Activated naive CD8-positive, alpha-beta T cell treated with anti-CD3 and anti-CD28 coated beads for 36 hours (primary cell): ENCODE data around the gene SNRNP25. TPM values are rescaled to one million over a fixed set of nuclear protein-coding genes. Genes with fewer than 3 reads are reported as not detected.
A peak's percentile ranks its signal among the peaks of the same experiment; 100 is the strongest.
"Not testable (repeated sequence)": the region's sequence is repeated elsewhere in the genome, so short reads cannot be mapped to it uniquely, and the experiment has no call there.

ENCODE experiments used
- DNase-seq: peaks from one replicate; pipeline ENCODE4 v3.0.0; 2021
- H3K27ac Mint-ChIP-seq: one replicate; pipeline ENCODE4 v1.8.0; 2022; ENCODE audit warnings: mild to moderate bottlenecking, moderate library complexity, mixed read lengths
- H3K27me3 Mint-ChIP-seq: one replicate; pipeline ENCODE4 v1.8.0; 2022; ENCODE audit warnings: mild to moderate bottlenecking, mixed read lengths
- H3K36me3 Mint-ChIP-seq: one replicate; pipeline ENCODE4 v1.8.0; 2021; ENCODE audit warnings: mild to moderate bottlenecking, mixed read lengths
- H3K4me1 Mint-ChIP-seq: one replicate; pipeline ENCODE4 v1.8.0; 2021; ENCODE audit warnings: mixed read lengths
- H3K4me3 Mint-ChIP-seq: one replicate; pipeline ENCODE4 v1.8.0; 2022; ENCODE audit warnings: mild to moderate bottlenecking, moderate library complexity, mixed read lengths
- H3K9me3 Mint-ChIP-seq: one replicate; pipeline ENCODE4 v1.8.0; 2022; ENCODE audit warnings: mixed read lengths
- total RNA-seq, 2 experiments: library from RNA; stranded (reverse); gene quantifications; one replicate each; pipeline ENCODE4 v1.2.3, GENCODE V29; 2021

The SNRNP25 gene
- 100 to 1,000 TPM in 1 of 2 experiments, 10 to 100 TPM in 1; 98.4 to 103 TPM for total RNA-seq

GRCh38 chr16:53346-54236 lies at the start of gene SNRNP25, which contains the start of gene POLR3K:
Gene SNRNP25 (plus strand): TSS chr16:53828. CDS start chr16:54017, 189 bp downstream.
Gene POLR3K (minus strand): TSS chr16:53608. CDS start chr16:53586, 22 bp downstream.
- peak; percentile 98 for DNase-seq
- Mint-ChIP-seq H3K4me3 (peak within 1 kb of the TSS; percentile 92), H3K9me3 (no peaks in the 10 kb centered on the region), H3K4me1 (peaks cover 26% of the 10 kb centered on the region), H3K36me3 (peaks cover 32% of the 10 kb centered on the region), H3K27me3 (no peaks in the 10 kb centered on the region), H3K27ac (peak within 1 kb of the TSS; percentile 94)

GRCh38 chr16:9903-10665 lies 43.5 kb upstream of the SNRNP25 start:
- no peaks in the 10 kb centered on the region for H3K4me1 Mint-ChIP-seq
- no peaks in the 10 kb centered on the region for H3K27me3 Mint-ChIP-seq
- no peaks in the 10 kb centered on the region for H3K36me3 Mint-ChIP-seq
- H3K27ac Mint-ChIP-seq: no peak overlapping the region
- no peaks in the 10 kb centered on the region for H3K9me3 Mint-ChIP-seq
- DNase-seq: no peak
- peak overlapping the region; percentile 71 for H3K4me3 Mint-ChIP-seq

GRCh38 chr16:10772-11171 lies 42.9 kb upstream of the SNRNP25 start:
- H3K4me3 Mint-ChIP-seq, H3K27ac Mint-ChIP-seq, H3K9me3 Mint-ChIP-seq, H3K27me3 Mint-ChIP-seq, H3K4me1 Mint-ChIP-seq, H3K36me3 Mint-ChIP-seq: not testable (repeated sequence)
- DNase-seq: peak; percentile 84

- H3K4me1 Mint-ChIP-seq, H3K27ac Mint-ChIP-seq, H3K36me3 Mint-ChIP-seq, DNase-seq, H3K9me3 Mint-ChIP-seq, H3K4me3 Mint-ChIP-seq, H3K27me3 Mint-ChIP-seq: not testable (repeated sequence)
Observed at GRCh38 chr16:17062-17765, 36.4 kb upstream of the SNRNP25 start.

GRCh38 chr16:20886-21285 lies 32.7 kb upstream of the SNRNP25 start:
- DNase-seq, H3K27ac Mint-ChIP-seq, H3K4me3 Mint-ChIP-seq, H3K27me3 Mint-ChIP-seq, H3K4me1 Mint-ChIP-seq, H3K9me3 Mint-ChIP-seq, H3K36me3 Mint-ChIP-seq: not testable (repeated sequence)

- H3K27me3 Mint-ChIP-seq, DNase-seq, H3K27ac Mint-ChIP-seq, H3K4me1 Mint-ChIP-seq, H3K9me3 Mint-ChIP-seq, H3K36me3 Mint-ChIP-seq, H3K4me3 Mint-ChIP-seq: not testable (repeated sequence)
Observed at GRCh38 chr16:24151-24550, 29.5 kb upstream of the SNRNP25 start.

- not testable (repeated sequence) for H3K4me3 Mint-ChIP-seq, DNase-seq, H3K27ac Mint-ChIP-seq
Observed at GRCh38 chr16:25926-26348, 27.7 kb upstream of the SNRNP25 start.

GRCh38 chr16:30627-31026 lies 23.0 kb upstream of the SNRNP25 start:
- not testable (repeated sequence) for DNase-seq, H3K36me3 Mint-ChIP-seq, H3K9me3 Mint-ChIP-seq, H3K4me3 Mint-ChIP-seq, H3K4me1 Mint-ChIP-seq, H3K27me3 Mint-ChIP-seq, H3K27ac Mint-ChIP-seq

More at GRCh38 chr16:25926-26348, 27.7 kb upstream of the SNRNP25 start:
- not testable (repeated sequence) for H3K36me3 Mint-ChIP-seq, H3K4me1 Mint-ChIP-seq, H3K27me3 Mint-ChIP-seq, H3K9me3 Mint-ChIP-seq

- H3K9me3 Mint-ChIP-seq, H3K27ac Mint-ChIP-seq, H3K4me1 Mint-ChIP-seq: not testable (repeated sequence)
Observed at GRCh38 chr16:33154-33876, 20.3 kb upstream of the SNRNP25 start.

GRCh38 chr16:33877-34647 lies 19.6 kb upstream of the SNRNP25 start:
- H3K4me1 Mint-ChIP-seq: peaks cover 12% of the 10 kb centered on the region
- H3K27ac Mint-ChIP-seq: no peak overlapping the region
- H3K9me3 Mint-ChIP-seq: no peaks in the 10 kb centered on the region
- H3K27me3 Mint-ChIP-seq: no peaks in the 10 kb centered on the region
- no peaks in the 10 kb centered on the region for H3K36me3 Mint-ChIP-seq
- H3K4me3 Mint-ChIP-seq: no peak overlapping the region
- DNase-seq: no peak

More at GRCh38 chr16:33154-33876, 20.3 kb upstream of the SNRNP25 start:
- not testable (repeated sequence) for H3K36me3 Mint-ChIP-seq, DNase-seq, H3K4me3 Mint-ChIP-seq, H3K27me3 Mint-ChIP-seq

GRCh38 chr16:34648-34987 lies 19.0 kb upstream of the SNRNP25 start:
- H3K9me3 Mint-ChIP-seq: no peaks in the 10 kb centered on the region
- H3K4me3 Mint-ChIP-seq: no peak overlapping the region
- no peaks in the 10 kb centered on the region for H3K27me3 Mint-ChIP-seq
- peaks cover 2% of the 10 kb centered on the region for H3K36me3 Mint-ChIP-seq
- H3K4me1 Mint-ChIP-seq: peaks cover 18% of the 10 kb centered on the region
- H3K27ac Mint-ChIP-seq: no peak overlapping the region
- no peak for DNase-seq

GRCh38 chr16:35011-35677 lies 18.5 kb upstream of the SNRNP25 start:
- Mint-ChIP-seq H3K27me3 (no peaks in the 10 kb centered on the region), H3K27ac (no peak overlapping the region), H3K9me3 (no peaks in the 10 kb centered on the region)

GRCh38 chr16:35678-36305 lies 17.8 kb upstream of the SNRNP25 start:
- no peak for DNase-seq
- Mint-ChIP-seq H3K4me1 (peaks cover 22% of the 10 kb centered on the region), H3K9me3 (no peaks in the 10 kb centered on the region), H3K27me3 (no peaks in the 10 kb centered on the region), H3K27ac (no peak overlapping the region), H3K4me3 (no peak overlapping the region), H3K36me3 (peaks cover 2% of the 10 kb centered on the region)

More at GRCh38 chr16:35011-35677, 18.5 kb upstream of the SNRNP25 start:
- no peak overlapping the region for H3K4me3 Mint-ChIP-seq
- no peak for DNase-seq
- peaks cover 22% of the 10 kb centered on the region for H3K4me1 Mint-ChIP-seq
- H3K36me3 Mint-ChIP-seq: peaks cover 2% of the 10 kb centered on the region
